Tibial nerve (tissue), 4 donors: ENCODE data around the gene PROX1. TPM values are rescaled to one million over a fixed set of nuclear protein-coding genes. Genes with fewer than 3 reads are reported as not detected.

Experiments
- DNase-seq, 2 donors: peaks; one replicate each; pipeline ENCODE4 v3.0.0-alpha.2; 2019; ENCODE audit warnings: low spot score in 2 of 2
- H3K27ac ChIP-seq, 4 donors: fragments of 200-600 bp; sonication (generic) in 3 of 4; one replicate each; pipeline ENCODE4 v1.5.1; 2017 to 2019; ENCODE audit warnings: mild to moderate bottlenecking in 1 of 4
- H3K27me3 ChIP-seq, 2 donors: fragments of 200-600 bp; sonication (generic) in 1 of 2; one replicate each; pipeline versions ENCODE4 v1.5.1 to v1.6.0; 2017 to 2019
- H3K36me3 ChIP-seq, 3 donors: fragments of 200-600 bp; sonication (generic); one replicate each; pipeline ENCODE4 v1.5.1; 2018 to 2019
- H3K4me1 ChIP-seq, 4 donors: fragments of 200-600 bp; sonication (generic) in 3 of 4; one replicate each; pipeline ENCODE4 v1.5.1; 2017 to 2019
- H3K4me3 ChIP-seq, 4 donors: fragments of 200-600 bp; sonication (generic) in 3 of 4; one replicate each; pipeline ENCODE4 v1.5.1; 2017 to 2019; ENCODE audit warnings: mild to moderate bottlenecking in 1 of 4, moderate library complexity in 1 of 4
- H3K9me3 ChIP-seq, 4 donors: fragments of 200-600 bp; sonication (generic) in 3 of 4; one replicate each; pipeline ENCODE4 v1.5.1; 2017 to 2019
- EP300 ChIP-seq, 2 donors: sonication (generic); formaldehyde crosslinking; IDR thresholded peaks; one replicate each; pipeline ENCODE4 v1.6.1; 2017; ENCODE audit warnings: antibody characterized with exemption in 2 of 2, mild to moderate bottlenecking in 1 of 2
- POLR2A ChIP-seq, 2 donors: fragments of 450-650 bp; IDR thresholded peaks; one replicate each; pipeline ENCODE4 v1.6.1; 2017; ENCODE audit warnings: antibody characterized with exemption in 2 of 2, mild to moderate bottlenecking in 2 of 2, moderate library complexity in 2 of 2
- WGBS, 2 donors: methylation state at CpG; one replicate each; pipeline ENCODE4 v1.1.5; 2018; 5-methylcytosine and 5-hydroxymethylcytosine counted together
- total RNA-seq, 4 donors: library from RNA; depleted of rRNA; stranded (reverse); fragments of >200 nt; gene quantifications; one replicate each; pipeline ENCODE4 v1.1.0, GENCODE V29; 2016
- TF ChIP-seq, protein P1 (sequence below), 5 experiments: fragments of 200-600 bp in 3 of 5; fragments of 450-650 bp in 2 of 5; sonication (generic) in 3 of 5; IDR thresholded peaks; one replicate each; pipeline ENCODE4 v1.5.1; 2016 to 2019; ENCODE audit warnings: antibody characterized with exemption in 5 of 5, mild to moderate bottlenecking in 3 of 5, moderate library complexity in 2 of 5

PROX1 gene
- total RNA-seq, 4 donors from 2014 or later = 0.84 to 1.2 (median 1.0) TPM

DNA sequence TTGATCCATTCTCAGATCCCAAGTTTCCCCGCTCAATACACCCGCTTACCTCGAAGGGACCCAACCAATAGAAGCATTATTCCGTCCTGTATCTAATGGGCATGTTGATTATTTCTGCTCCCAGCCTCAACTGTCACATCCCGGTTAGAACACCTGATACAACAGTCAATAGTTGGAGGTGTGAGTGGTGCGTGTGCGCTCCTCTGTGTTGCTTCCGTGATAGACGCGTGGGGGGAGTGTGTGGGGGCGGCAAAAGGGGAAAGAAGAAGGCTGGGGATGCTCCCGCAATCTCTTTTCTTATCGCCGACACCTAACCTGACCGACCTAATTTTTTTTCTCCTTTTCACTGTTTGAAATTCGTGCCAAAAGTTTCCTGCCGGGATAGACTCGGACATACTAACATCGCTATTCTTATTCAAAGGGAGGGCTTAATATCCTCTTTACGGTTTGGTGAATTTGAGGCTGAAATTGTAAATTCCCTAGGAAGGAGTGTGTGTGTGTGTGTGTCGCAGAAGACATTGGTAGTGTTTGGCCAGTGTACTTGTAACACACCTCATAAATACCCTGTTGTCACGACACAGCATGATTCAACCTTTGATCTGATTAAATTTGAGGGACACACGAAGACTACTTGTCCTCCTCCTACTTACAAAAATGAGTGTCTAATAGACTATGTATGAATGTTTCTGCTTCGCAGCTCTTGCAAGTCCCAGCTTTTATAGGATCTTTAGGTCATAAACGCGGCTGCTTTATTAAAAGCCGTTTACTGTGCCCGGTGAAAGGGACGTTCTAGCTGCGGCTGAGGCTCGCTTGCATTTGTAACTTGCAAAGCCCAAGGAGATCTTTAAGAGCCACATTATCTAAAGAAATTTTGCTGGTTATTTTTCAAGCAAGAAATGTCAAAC is 1.5 kb upstream of the PROX1 start:
- 11 to 12% methylated on average over 31 of the region's 31 CpGs for WGBS, 2 donors
- DNase-seq = no peak
- no peak overlapping the region for H3K27ac ChIP-seq
- peak overlapping the region in 1 of 4 donors; percentile 65 for H3K4me3 ChIP-seq
- peaks cover 4 to 80% of the 10 kb centered on the region in 2 donors for H3K27me3 ChIP-seq
- no peak for TF ChIP-seq POLR2A (IDR thresholded peaks at IDR 0.05)
- TF ChIP-seq, protein P1, sequence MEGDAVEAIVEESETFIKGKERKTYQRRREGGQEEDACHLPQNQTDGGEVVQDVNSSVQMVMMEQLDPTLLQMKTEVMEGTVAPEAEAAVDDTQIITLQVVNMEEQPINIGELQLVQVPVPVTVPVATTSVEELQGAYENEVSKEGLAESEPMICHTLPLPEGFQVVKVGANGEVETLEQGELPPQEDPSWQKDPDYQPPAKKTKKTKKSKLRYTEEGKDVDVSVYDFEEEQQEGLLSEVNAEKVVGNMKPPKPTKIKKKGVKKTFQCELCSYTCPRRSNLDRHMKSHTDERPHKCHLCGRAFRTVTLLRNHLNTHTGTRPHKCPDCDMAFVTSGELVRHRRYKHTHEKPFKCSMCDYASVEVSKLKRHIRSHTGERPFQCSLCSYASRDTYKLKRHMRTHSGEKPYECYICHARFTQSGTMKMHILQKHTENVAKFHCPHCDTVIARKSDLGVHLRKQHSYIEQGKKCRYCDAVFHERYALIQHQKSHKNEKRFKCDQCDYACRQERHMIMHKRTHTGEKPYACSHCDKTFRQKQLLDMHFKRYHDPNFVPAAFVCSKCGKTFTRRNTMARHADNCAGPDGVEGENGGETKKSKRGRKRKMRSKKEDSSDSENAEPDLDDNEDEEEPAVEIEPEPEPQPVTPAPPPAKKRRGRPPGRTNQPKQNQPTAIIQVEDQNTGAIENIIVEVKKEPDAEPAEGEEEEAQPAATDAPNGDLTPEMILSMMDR (IDR thresholded peaks at IDR 0.05) = no peak
- TF ChIP-seq EP300 (IDR thresholded peaks at IDR 0.05) = no peak
- H3K4me1 ChIP-seq = peaks cover 0 to 54% (median 23%) of the 10 kb centered on the region in 4 donors
- no peaks in the 10 kb centered on the region for H3K9me3 ChIP-seq
- no peaks in the 10 kb centered on the region for H3K36me3 ChIP-seq

DNA sequence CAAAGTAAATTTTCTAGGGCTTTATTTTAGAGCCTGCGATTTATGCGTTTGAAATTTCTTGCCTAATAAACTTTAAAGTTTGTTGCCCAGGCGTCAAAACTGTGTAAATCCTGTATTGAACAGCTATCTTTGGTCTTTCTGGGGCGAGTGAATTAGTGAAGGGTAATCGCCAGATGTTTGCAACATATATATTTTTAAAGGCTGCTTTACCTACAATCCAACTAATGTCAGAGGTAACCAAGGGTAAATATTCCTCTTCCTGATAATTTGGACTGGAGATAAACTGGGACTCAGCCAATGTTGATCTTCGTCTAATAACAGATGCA is 885 bp upstream of the PROX1 start:
- Histone ChIP-seq H3K27ac (no peak overlapping the region), H3K36me3 (no peaks in the 10 kb centered on the region), H3K4me3 (peak overlapping the region in 2 of 4 donors; percentile 51 to 65), H3K9me3 (no peaks in the 10 kb centered on the region), H3K4me1 (peaks cover 0 to 54% (median 23%) of the 10 kb centered on the region in 4 donors), H3K27me3 (peaks cover 4 to 74% of the 10 kb centered on the region in 2 donors)
- WGBS, 2 donors = 7 to 8% methylated on average over 6 of the region's 6 CpGs
- TF ChIP-seq, protein P1 (IDR thresholded peaks at IDR 0.05) = no peak
- no peak for TF ChIP-seq POLR2A (IDR thresholded peaks at IDR 0.05)
- TF ChIP-seq EP300 (IDR thresholded peaks at IDR 0.05) = no peak
- DNase-seq = no peak

DNA sequence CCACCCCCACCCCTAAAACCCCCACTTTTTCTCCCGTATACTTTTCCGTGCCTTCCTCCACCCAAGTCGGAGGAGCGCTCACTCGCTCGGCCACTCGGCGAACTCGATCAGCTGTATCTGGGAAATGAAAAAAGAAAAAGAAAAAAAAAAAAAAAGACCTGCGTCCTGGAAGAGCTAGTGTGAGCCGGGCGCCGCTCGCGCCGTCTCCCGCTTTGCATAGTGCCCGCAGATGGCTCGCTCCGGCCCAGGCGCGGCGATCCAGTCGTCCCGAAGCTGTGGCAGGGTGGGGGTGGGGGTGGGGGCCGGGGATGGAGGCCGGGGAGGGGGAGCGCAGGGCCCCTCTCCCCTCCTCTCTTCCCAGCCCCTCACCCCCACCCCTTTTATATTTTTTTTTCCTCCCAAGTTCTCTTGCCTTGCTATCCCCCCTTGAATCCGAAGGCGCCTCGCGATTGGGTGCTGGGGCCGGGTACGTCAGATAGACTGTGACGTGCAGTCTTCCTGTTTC is 299 bp upstream of the PROX1 start:
- no peaks in the 10 kb centered on the region for H3K9me3 ChIP-seq
- no peak for TF ChIP-seq EP300 (IDR thresholded peaks at IDR 0.05)
- TF ChIP-seq, protein P1 (IDR thresholded peaks at IDR 0.05) = no peak
- no peak for TF ChIP-seq POLR2A (IDR thresholded peaks at IDR 0.05)
- no peaks in the 10 kb centered on the region for H3K36me3 ChIP-seq
- DNase-seq = no peak
- peak overlapping the region; percentile 53 to 83 (median 58) for H3K27ac ChIP-seq
- H3K4me1 ChIP-seq = peaks cover 0 to 50% (median 23%) of the 10 kb centered on the region in 4 donors
- peak overlapping the region; percentile 51 to 65 (median 52) for H3K4me3 ChIP-seq
- H3K27me3 ChIP-seq = peaks cover 4 to 74% of the 10 kb centered on the region in 2 donors
- 1% methylated on average over 35 of the region's 35 CpGs for WGBS, 2 donors

DNA sequence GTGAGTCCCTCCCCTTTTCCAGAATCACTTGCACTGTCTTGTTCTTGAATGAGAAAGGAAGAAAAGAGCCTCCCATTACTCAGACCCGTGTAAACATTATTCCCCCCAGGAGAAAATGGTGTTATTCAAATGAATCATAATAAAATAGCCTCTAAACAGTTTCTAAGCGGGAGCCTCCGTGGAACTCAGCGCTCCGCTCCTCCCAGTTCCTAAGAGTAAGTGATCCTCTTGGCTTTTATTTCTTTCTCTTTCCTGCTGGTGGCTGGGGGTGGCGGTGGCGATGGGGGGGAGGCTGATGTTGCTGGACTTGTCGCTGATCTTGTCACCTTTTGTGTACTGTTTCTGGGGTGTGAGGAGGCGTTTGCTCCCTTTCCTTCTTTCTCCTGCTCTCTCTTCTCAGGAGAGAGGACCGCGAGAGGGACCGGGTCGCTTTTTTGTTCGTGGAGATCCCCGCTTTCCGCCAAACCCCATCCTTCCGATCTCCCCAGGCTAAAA is 781 bp downstream of the PROX1 start:
- 0 to 1% methylated on average over 17 of the region's 17 CpGs for WGBS, 2 donors
- DNase-seq = no peak
- Histone ChIP-seq H3K27ac (peak overlapping the region in 3 of 4 donors; percentile 53 to 83 (median 59)), H3K36me3 (no peaks in the 10 kb centered on the region), H3K4me3 (peak overlapping the region; percentile 51 to 65 (median 52)), H3K9me3 (no peaks in the 10 kb centered on the region), H3K4me1 (peaks cover 0 to 39% (median 17%) of the 10 kb centered on the region in 4 donors), H3K27me3 (peaks cover 4 to 72% of the 10 kb centered on the region in 2 donors)
- TF ChIP-seq, protein P1 (IDR thresholded peaks at IDR 0.05) = no peak
- TF ChIP-seq EP300 (IDR thresholded peaks at IDR 0.05) (no peak), POLR2A (IDR thresholded peaks at IDR 0.05) (no peak)
